PFSK-1 (cell line): ENCODE data around the gene TCF12.

Source experiments
- FOXP2 ChIP-seq: optimal IDR thresholded peaks from 2 replicates; pipeline ENCODE3; 2011; ENCODE audit warnings: borderline replicate concordance, control low read depth, inconsistent platforms; ENCODE audit not compliant: insufficient read depth; ENCODE audit errors: extremely low read length, extremely low read depth
- POLR2AphosphoS5 ChIP-seq: IDR thresholded peaks from 2 replicates; pipeline ENCODE4 v1.6.1; 2012; ENCODE audit warnings: low read depth, mild to moderate bottlenecking, control low read depth, low read length, moderate library complexity
- SIN3A ChIP-seq: IDR thresholded peaks from 2 replicates; pipeline ENCODE4 v1.6.1; 2012; ENCODE audit warnings: mild to moderate bottlenecking, low read length, moderate library complexity, borderline replicate concordance; ENCODE audit not compliant: insufficient read depth
- TAF1 ChIP-seq: IDR thresholded peaks from 2 replicates; pipeline ENCODE4 v1.6.1; 2012; ENCODE audit warnings: low read length, control low read depth, borderline replicate concordance; ENCODE audit not compliant: insufficient read depth
- TF ChIP-seq, protein P1 (sequence below), 2 experiments: IDR thresholded peaks; 2 replicates each; pipeline versions ENCODE4 v1.6.1 to v1.8.0; 2011 to 2012; ENCODE audit warnings: low read depth in 2 of 2, low read length in 2 of 2, control low read depth in 1 of 2, inconsistent platforms in 1 of 2, mild to moderate bottlenecking in 1 of 2, moderate library complexity in 1 of 2; ENCODE audit not compliant: insufficient read depth in 1 of 2

TCF12 gene

GRCh38 chr15:57148262-57148661, 229.8 kb downstream of the TCF12 start:
- TF ChIP-seq SIN3A (no peak), TAF1 (no peak), FOXP2 (no peak), POLR2AphosphoS5 (no peak)
- TF ChIP-seq, protein P1, sequence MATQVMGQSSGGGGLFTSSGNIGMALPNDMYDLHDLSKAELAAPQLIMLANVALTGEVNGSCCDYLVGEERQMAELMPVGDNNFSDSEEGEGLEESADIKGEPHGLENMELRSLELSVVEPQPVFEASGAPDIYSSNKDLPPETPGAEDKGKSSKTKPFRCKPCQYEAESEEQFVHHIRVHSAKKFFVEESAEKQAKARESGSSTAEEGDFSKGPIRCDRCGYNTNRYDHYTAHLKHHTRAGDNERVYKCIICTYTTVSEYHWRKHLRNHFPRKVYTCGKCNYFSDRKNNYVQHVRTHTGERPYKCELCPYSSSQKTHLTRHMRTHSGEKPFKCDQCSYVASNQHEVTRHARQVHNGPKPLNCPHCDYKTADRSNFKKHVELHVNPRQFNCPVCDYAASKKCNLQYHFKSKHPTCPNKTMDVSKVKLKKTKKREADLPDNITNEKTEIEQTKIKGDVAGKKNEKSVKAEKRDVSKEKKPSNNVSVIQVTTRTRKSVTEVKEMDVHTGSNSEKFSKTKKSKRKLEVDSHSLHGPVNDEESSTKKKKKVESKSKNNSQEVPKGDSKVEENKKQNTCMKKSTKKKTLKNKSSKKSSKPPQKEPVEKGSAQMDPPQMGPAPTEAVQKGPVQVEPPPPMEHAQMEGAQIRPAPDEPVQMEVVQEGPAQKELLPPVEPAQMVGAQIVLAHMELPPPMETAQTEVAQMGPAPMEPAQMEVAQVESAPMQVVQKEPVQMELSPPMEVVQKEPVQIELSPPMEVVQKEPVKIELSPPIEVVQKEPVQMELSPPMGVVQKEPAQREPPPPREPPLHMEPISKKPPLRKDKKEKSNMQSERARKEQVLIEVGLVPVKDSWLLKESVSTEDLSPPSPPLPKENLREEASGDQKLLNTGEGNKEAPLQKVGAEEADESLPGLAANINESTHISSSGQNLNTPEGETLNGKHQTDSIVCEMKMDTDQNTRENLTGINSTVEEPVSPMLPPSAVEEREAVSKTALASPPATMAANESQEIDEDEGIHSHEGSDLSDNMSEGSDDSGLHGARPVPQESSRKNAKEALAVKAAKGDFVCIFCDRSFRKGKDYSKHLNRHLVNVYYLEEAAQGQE (IDR thresholded peaks at IDR 0.05; ENCODE audit: insufficient read depth in 1 of 2, low read depth in 2 of 2, low read length in 2 of 2): no peak

GRCh38 chr15:57149196-57149595, 230.8 kb downstream of the TCF12 start:
- TF ChIP-seq, protein P1 (IDR thresholded peaks at IDR 0.05; ENCODE audit: insufficient read depth in 1 of 2, low read depth in 2 of 2, low read length in 2 of 2): no peak
- no peak for TF ChIP-seq FOXP2
- no peak for TF ChIP-seq TAF1
- TF ChIP-seq POLR2AphosphoS5: no peak
- TF ChIP-seq SIN3A: no peak

- TF ChIP-seq FOXP2: no peak
- TF ChIP-seq, protein P1 (IDR thresholded peaks at IDR 0.05; ENCODE audit: insufficient read depth in 1 of 2, low read depth in 2 of 2, low read length in 2 of 2): no peak
- no peak for TF ChIP-seq TAF1
- no peak for TF ChIP-seq SIN3A
- TF ChIP-seq POLR2AphosphoS5: no peak
Measured at GRCh38 chr15:57150066-57150865, 231.8 kb downstream of the TCF12 start.

DNA sequence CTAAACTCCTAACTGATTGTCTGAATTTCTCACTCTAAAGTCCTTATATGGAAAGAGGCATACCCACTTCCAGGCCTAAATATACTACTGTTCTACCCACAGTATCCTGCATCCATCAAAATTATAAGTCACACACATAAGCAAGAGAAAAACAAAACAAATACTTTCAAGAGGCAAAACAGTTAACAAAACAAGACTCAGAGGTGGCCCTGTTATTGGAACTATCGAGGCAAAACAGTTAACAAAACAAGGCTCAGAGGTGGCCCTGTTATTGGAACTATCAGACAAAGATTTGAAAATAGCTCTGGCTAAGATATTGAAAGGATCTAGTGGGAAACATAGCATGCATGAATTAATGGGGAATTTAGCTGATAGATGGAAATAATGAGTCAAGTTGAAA, 233.7 kb downstream of the TCF12 start:
- TF ChIP-seq, protein P1 (IDR thresholded peaks at IDR 0.05; ENCODE audit: insufficient read depth in 1 of 2, low read depth in 2 of 2, low read length in 2 of 2): no peak
- TF ChIP-seq TAF1 (no peak), SIN3A (no peak), FOXP2 (no peak), POLR2AphosphoS5 (no peak)
